Measurements from ENCODE around the gene IER3IP1.

DNA sequence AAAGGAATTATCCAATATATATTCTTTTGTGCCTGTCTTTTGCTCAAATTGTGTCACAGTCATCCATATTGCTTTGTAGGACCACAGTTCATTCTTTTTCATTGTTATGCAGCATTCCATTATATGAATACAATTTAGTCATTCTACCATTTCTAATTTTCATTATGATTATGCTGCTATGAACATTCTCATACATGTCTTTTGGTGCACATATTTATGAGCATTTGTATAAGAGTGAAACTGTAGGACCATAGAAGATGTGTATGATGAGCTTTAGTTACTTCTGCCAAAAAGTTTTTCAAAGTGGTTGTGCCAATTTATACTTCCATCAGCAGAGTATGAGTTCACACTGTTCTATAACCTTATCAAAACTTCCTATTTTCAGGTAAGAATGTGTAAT, 7.7 kb downstream of the IER3IP1 start:
- no peak for TF ChIP-seq EZH2phosphoT487 (IDR thresholded peaks at IDR 0.05; ENCODE audit: borderline replicate concordance, low read depth, low read length)
- TF ChIP-seq, protein P1, sequence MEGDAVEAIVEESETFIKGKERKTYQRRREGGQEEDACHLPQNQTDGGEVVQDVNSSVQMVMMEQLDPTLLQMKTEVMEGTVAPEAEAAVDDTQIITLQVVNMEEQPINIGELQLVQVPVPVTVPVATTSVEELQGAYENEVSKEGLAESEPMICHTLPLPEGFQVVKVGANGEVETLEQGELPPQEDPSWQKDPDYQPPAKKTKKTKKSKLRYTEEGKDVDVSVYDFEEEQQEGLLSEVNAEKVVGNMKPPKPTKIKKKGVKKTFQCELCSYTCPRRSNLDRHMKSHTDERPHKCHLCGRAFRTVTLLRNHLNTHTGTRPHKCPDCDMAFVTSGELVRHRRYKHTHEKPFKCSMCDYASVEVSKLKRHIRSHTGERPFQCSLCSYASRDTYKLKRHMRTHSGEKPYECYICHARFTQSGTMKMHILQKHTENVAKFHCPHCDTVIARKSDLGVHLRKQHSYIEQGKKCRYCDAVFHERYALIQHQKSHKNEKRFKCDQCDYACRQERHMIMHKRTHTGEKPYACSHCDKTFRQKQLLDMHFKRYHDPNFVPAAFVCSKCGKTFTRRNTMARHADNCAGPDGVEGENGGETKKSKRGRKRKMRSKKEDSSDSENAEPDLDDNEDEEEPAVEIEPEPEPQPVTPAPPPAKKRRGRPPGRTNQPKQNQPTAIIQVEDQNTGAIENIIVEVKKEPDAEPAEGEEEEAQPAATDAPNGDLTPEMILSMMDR (conservative IDR thresholded peaks at IDR 0.05; ENCODE audit: low read length), result no peak
